Osteoblast (primary cell): ENCODE data around the gene SDF4. TPM values are rescaled to one million over a fixed set of nuclear protein-coding genes. Genes with fewer than 3 reads are reported as not detected.

ENCODE experiments used
- DNase-seq: peaks from one replicate; pipeline ENCODE4 v3.0.0; 2011; ENCODE audit warnings: low spot score, mixed read lengths; ENCODE audit not compliant: insufficient read length; ENCODE audit errors: missing footprints
- H2AFZ ChIP-seq: 2 replicates; pipeline ENCODE4 v1.6.0; 2011; ENCODE audit warnings: mild to moderate bottlenecking, low read length
- H3K27ac ChIP-seq: 2 replicates; pipeline ENCODE4 v1.5.1; 2011; ENCODE audit warnings: mild to moderate bottlenecking, low read depth, low read length, moderate library complexity
- H3K27me3 ChIP-seq: 2 replicates; pipeline ENCODE4 v1.6.0; 2012; ENCODE audit warnings: mild to moderate bottlenecking, control low read depth, inconsistent platforms, low read length, moderate library complexity; ENCODE audit not compliant: insufficient read depth
- H3K36me3 ChIP-seq: 2 replicates; pipeline ENCODE4 v1.5.1; 2011; ENCODE audit warnings: mild to moderate bottlenecking, low read length, control low read depth, moderate library complexity; ENCODE audit not compliant: insufficient read depth
- H3K4me1 ChIP-seq: 2 replicates; pipeline ENCODE4 v1.5.1; 2011; ENCODE audit warnings: mild to moderate bottlenecking, low read length, control low read depth, moderate library complexity; ENCODE audit not compliant: insufficient read depth
- H3K4me2 ChIP-seq: 2 replicates; pipeline ENCODE4 v1.6.0; 2011; ENCODE audit warnings: mild to moderate bottlenecking, low read length; ENCODE audit not compliant: insufficient read depth
- H3K4me3 ChIP-seq: fragments of 200-600 bp; sonication (generic); 3 replicates; pipeline ENCODE4 v1.5.1; 2012; ENCODE audit warnings: mild to moderate bottlenecking, low read length, inconsistent platforms; ENCODE audit not compliant: insufficient read depth
- H3K79me2 ChIP-seq: 2 replicates; pipeline ENCODE4 v1.6.0; 2012; ENCODE audit warnings: mild to moderate bottlenecking, low read length, control low read depth, inconsistent platforms; ENCODE audit not compliant: insufficient read depth
- H3K9me3 ChIP-seq: 2 replicates; pipeline ENCODE4 v1.5.1; 2011; ENCODE audit warnings: low read depth, low read length, control low read depth
- H4K20me1 ChIP-seq: 2 replicates; pipeline ENCODE4 v1.6.0; 2012; ENCODE audit warnings: mild to moderate bottlenecking, low read length, control low read depth; ENCODE audit not compliant: insufficient read depth
- total RNA-seq: library from RNA; depleted of rRNA; stranded (reverse); fragments of >200 nt; gene quantifications from 2 replicates; pipeline ENCODE4 v1.2.3, GENCODE V29; 2012
- TF ChIP-seq, protein P1 (sequence below): IDR thresholded peaks from 2 replicates; pipeline ENCODE4 v1.5.1; 2011; ENCODE audit warnings: mild to moderate bottlenecking, low read depth, low read length, moderate library complexity; ENCODE audit errors: extremely low read depth

Gene SDF4
- total RNA-seq, 1 donor = 151 TPM

DNA sequence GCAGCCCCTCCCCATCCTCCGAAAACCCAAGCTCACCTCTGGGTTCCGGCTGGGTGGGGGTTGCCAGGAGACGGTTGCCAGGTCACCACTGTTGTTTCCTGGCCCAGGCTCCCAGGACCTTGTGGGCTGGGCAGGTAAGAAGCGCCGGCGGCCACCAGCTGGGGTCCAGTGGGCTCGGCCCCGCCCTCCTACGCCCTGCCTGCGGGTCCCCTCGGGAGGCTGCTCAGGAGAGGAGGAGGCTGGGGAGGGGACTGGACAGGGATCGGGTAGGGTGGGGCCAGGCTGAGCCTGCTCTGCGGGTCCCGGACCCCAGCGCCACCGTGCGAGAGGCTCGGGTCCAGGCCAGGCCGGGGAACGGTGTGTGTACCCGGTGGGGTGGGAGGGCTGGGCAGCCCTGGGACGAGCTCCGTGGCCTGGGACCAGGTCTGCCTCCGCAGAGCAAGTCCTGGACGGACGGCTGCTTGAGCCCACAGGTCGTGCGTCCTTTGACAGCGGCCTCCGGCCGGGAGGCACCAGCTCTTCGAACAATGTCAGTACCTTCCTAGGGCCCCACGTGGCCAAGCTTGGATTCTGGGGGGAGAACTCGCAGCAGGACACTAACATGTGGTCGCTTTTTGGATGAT is 57.9 kb downstream of the SDF4 start, which contains the start of gene TTLL10:
Gene TTLL10 (plus strand): TSS at position 88 of the 623 bp plus-strand sequence. CDS start 5,336 bp downstream, outside the sequence.
- no peak within 1 kb of the TSS for H3K4me2 ChIP-seq
- H4K20me1 ChIP-seq = no peaks in the 10 kb centered on the region
- H3K27me3 ChIP-seq = peaks cover 41% of the 10 kb centered on the region
- no peaks in the 10 kb centered on the region for H3K79me2 ChIP-seq
- no peaks in the 10 kb centered on the region for H3K36me3 ChIP-seq
- no peaks in the 10 kb centered on the region for H3K4me1 ChIP-seq
- TF ChIP-seq, protein P1, sequence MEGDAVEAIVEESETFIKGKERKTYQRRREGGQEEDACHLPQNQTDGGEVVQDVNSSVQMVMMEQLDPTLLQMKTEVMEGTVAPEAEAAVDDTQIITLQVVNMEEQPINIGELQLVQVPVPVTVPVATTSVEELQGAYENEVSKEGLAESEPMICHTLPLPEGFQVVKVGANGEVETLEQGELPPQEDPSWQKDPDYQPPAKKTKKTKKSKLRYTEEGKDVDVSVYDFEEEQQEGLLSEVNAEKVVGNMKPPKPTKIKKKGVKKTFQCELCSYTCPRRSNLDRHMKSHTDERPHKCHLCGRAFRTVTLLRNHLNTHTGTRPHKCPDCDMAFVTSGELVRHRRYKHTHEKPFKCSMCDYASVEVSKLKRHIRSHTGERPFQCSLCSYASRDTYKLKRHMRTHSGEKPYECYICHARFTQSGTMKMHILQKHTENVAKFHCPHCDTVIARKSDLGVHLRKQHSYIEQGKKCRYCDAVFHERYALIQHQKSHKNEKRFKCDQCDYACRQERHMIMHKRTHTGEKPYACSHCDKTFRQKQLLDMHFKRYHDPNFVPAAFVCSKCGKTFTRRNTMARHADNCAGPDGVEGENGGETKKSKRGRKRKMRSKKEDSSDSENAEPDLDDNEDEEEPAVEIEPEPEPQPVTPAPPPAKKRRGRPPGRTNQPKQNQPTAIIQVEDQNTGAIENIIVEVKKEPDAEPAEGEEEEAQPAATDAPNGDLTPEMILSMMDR = no peak
- no peaks in the 10 kb centered on the region for H3K9me3 ChIP-seq
- H2AFZ ChIP-seq = no peak within 1 kb of the TSS
- H3K27ac ChIP-seq = no peak within 1 kb of the TSS
- no peak within 1 kb of the TSS for H3K4me3 ChIP-seq
- peak; percentile 83 for DNase-seq

DNA sequence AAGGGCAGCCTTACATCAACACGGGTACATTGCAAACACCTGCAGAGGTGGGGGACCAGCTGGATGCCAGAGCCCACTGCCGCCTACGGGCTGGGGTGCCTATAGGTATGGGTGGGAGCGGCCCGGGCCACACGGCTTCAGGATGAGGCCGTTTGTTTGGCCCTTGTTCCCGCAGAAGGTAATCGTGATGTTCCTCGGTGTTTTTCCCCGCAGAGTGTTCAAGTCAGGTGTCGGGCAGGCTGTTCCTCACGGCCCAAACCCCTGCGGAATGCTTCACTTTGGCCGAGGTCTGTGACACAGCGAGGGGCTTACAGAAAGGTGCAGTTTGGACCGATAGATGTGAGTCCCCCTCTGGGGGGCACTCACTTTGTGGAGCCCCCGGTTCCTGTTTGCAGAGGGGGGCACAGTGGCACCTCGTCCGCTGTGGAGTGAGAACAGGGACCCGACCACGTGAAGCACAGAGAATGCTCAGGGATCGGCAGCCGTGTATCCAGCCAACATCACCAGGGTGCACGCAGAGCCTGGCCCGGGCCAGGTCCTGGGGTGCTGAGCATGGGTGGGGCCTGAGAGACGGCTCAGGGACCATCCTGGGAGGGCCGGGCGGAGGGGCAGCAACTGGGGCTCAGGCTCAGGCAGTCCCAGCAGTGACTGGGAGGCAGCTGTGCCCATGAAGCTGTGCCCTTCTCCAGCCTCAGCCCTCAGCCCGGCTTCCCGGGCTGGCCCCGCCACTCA is 58.6 kb downstream of the SDF4 start:
- no peaks in the 10 kb centered on the region for H3K79me2 ChIP-seq
- no peak overlapping the region for H3K4me3 ChIP-seq
- H3K36me3 ChIP-seq = no peaks in the 10 kb centered on the region
- H3K27ac ChIP-seq = no peak overlapping the region
- H3K4me2 ChIP-seq = no peak overlapping the region
- H3K4me1 ChIP-seq = no peaks in the 10 kb centered on the region
- H3K9me3 ChIP-seq = no peaks in the 10 kb centered on the region
- H3K27me3 ChIP-seq = peaks cover 41% of the 10 kb centered on the region
- no peaks in the 10 kb centered on the region for H4K20me1 ChIP-seq
- TF ChIP-seq, protein P1 = no peak
- peak; percentile 66 for DNase-seq
- H2AFZ ChIP-seq = no peak overlapping the region

DNA sequence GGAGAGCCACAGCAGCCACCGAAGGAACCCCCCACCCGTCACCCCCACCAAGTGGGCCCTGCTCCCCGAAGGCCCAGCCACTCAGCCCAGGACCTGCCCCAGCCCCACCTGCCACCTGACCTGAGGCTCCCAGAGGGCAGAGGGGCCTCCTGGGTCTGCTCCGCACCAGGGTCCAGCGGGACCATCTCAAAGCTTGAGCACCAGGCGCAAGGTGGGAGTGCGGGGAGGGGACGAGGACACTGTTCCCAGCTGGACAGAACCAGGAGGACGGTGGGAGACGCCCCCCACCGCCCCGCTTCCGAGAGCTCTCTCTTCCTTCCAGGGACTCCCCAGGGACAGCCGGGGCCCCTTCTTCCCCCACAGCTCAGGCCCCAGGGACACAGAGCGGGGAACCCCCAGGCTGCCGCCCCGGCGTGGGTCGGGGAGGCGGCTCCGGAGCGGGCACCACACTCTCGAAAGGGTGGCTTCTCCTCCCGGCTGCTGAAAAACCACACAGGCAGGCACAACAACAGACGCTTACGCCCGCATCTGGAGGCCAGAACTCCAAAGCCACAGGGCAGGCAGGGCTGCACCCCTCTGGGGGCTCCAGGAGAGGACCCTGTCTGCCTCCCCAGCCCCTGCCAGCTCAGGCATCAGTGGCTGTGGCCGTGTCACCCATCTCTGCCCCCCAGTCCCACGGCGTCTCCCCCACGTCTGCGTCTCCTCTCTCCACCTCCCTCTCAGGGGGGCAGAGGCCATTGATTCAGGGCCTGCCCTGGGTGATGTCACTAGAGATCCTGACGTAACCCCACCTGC is 60.1 kb downstream of the SDF4 start:
- TF ChIP-seq, protein P1 = no peak
- Histone ChIP-seq H3K4me3 (no peak overlapping the region), H3K27ac (no peak overlapping the region), H3K4me1 (no peaks in the 10 kb centered on the region), H3K4me2 (no peak overlapping the region), H3K27me3 (peaks cover 34% of the 10 kb centered on the region), H3K9me3 (no peaks in the 10 kb centered on the region), H2AFZ (no peak overlapping the region), H4K20me1 (no peaks in the 10 kb centered on the region), H3K79me2 (no peaks in the 10 kb centered on the region), H3K36me3 (no peaks in the 10 kb centered on the region)
- DNase-seq = peak; percentile 63

DNA sequence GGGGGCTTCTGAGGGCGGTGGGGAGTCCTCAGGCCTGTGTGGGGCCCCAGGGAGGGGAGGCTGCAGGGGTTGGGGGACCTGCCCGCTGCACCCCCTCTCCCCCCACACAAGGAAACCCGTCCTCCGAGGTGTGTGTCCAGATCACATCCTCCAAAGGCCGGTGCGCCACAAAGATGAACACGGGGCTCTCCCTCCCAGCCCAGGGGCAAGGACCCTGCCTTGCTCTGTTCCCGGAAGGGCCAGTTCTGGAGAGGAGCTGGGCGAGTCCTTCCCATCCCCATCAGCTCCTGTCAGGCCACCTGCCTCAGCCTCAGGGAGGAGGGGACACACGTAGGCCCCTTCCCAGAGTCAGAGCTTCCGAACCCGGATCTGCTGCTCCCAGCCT is 60.6 kb downstream of the SDF4 start:
- peaks cover 28% of the 10 kb centered on the region for H3K27me3 ChIP-seq
- peak; percentile 86 for DNase-seq
- H3K4me1 ChIP-seq = no peaks in the 10 kb centered on the region
- H3K4me2 ChIP-seq = no peak overlapping the region
- H4K20me1 ChIP-seq = no peaks in the 10 kb centered on the region
- no peaks in the 10 kb centered on the region for H3K36me3 ChIP-seq
- TF ChIP-seq, protein P1 = no peak
- H2AFZ ChIP-seq = no peak overlapping the region
- H3K27ac ChIP-seq = no peak overlapping the region
- H3K79me2 ChIP-seq = no peaks in the 10 kb centered on the region
- H3K4me3 ChIP-seq = no peak overlapping the region
- H3K9me3 ChIP-seq = no peaks in the 10 kb centered on the region
